Rectal smooth muscle tissue (tissue), 1 donor: Measurements from ENCODE around the gene USP30.
A peak's percentile ranks its signal among the peaks of the same experiment; 100 is the strongest.

Source experiments
- H3K27ac ChIP-seq: one replicate; pipeline ENCODE4 v1.7.0; 2013; ENCODE audit warnings: low read depth, low read length, inconsistent platforms
- H3K27me3 ChIP-seq: one replicate; pipeline ENCODE4 v1.7.0; 2013; ENCODE audit warnings: low read length; ENCODE audit not compliant: control insufficient read depth, insufficient read depth
- H3K36me3 ChIP-seq: one replicate; pipeline ENCODE4 v1.7.0; 2013; ENCODE audit warnings: low read length; ENCODE audit not compliant: control insufficient read depth, insufficient read depth
- H3K4me1 ChIP-seq: one replicate; pipeline ENCODE4 v1.7.0; 2013; ENCODE audit warnings: low read length; ENCODE audit not compliant: control insufficient read depth, insufficient read depth
- H3K4me3 ChIP-seq: one replicate; pipeline ENCODE4 v1.7.0; 2013; ENCODE audit warnings: low read length
- H3K9ac ChIP-seq: one replicate; pipeline ENCODE4 v1.7.0; 2013; ENCODE audit warnings: low read length

The USP30 gene

GRCh38 chr12:109057376-109057775 is 5.0 kb downstream of the USP30 start:
- no peaks in the 10 kb centered on the region for H3K36me3 ChIP-seq
- no peak overlapping the region for H3K27ac ChIP-seq
- no peak overlapping the region for H3K4me3 ChIP-seq
- H3K9ac ChIP-seq = no peak overlapping the region
- H3K27me3 ChIP-seq = no peaks in the 10 kb centered on the region
- no peaks in the 10 kb centered on the region for H3K4me1 ChIP-seq

DNA sequence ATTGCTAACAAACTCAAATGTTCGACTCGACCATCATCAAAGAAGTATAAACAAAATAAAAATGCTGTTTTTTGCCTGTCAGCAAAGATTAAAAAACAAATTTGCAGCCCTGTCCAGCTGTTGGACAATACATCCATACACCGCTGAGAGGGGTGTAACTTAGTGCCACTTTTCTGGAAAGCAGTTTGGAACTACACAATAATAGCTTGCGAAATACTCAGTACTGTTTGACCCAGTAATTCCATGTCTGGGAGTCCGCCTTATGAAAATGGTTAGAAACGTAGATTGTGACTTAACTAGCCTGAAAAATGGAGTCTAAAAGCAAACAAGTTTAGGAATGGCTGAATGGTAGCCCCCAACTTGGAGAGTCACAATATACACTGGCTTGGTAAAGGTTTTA is 6.4 kb downstream of the USP30 start:
- no peak overlapping the region for H3K27ac ChIP-seq
- no peaks in the 10 kb centered on the region for H3K4me1 ChIP-seq
- H3K4me3 ChIP-seq = no peak overlapping the region
- no peaks in the 10 kb centered on the region for H3K27me3 ChIP-seq
- H3K9ac ChIP-seq = no peak overlapping the region
- no peaks in the 10 kb centered on the region for H3K36me3 ChIP-seq

DNA sequence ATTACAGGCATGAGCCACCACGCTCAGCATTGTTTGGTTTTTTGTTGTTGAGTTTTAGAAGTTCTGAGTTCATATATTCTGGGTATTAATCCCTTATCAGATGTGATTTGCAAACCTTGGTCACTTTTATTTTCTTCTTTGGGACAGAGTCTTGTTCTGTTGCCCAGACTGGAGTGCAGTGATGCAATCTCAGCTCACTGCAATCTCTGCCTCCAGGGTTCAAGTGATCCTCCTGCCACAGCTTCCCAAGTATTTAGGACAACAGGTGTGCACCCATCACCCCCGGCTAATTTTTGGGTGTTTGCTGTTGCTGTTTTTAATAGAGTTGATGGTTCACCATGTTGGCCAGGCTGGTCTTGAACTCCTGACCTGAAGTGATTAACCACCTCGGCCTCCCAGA is 11.8 kb downstream of the USP30 start:
- no peak overlapping the region for H3K4me3 ChIP-seq
- H3K27ac ChIP-seq = no peak overlapping the region
- H3K27me3 ChIP-seq = no peaks in the 10 kb centered on the region
- H3K36me3 ChIP-seq = peaks cover 13% of the 10 kb centered on the region
- no peak overlapping the region for H3K9ac ChIP-seq
- H3K4me1 ChIP-seq = no peaks in the 10 kb centered on the region

DNA sequence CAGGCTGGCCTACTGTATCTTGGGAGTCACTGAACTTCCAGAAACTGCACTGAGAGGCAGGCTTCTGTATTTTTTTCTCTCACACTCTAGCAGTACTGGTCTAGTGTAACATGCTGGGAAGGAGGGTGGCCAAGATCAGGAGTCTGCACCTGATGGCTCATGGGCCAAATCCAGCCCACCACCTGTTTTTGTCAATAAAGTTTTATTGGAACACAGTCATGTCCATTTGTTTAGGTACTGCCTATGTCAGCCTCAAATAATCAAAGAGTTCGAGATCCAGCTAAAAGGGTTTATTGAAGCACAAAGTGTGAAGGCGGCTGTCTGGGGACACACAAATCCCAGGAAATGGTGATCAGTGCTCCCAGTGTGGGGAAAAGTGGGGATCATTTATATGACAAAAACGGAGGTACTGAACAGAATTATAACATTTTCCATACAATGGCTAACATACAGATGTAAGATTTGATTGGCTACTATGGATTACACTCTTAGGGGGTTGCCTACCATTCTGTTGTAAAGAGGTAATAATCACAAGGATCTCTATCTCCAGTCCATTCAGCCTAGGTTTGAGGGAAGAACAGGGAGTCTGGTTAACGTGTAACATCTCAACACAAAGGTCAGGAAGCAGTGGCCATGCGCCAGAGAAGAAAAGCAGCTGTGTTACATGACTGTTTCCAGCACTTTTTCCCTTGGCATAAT is 12.9 kb downstream of the USP30 start:
- H3K27ac ChIP-seq = no peak overlapping the region
- H3K27me3 ChIP-seq = no peaks in the 10 kb centered on the region
- H3K9ac ChIP-seq = no peak overlapping the region
- H3K4me1 ChIP-seq = no peaks in the 10 kb centered on the region
- H3K4me3 ChIP-seq = no peak overlapping the region
- H3K36me3 ChIP-seq = peaks cover 17% of the 10 kb centered on the region

GRCh38 chr12:109065853-109066193 is 13.4 kb downstream of the USP30 start:
- Histone ChIP-seq H3K4me3 (no peak overlapping the region), H3K36me3 (peaks cover 17% of the 10 kb centered on the region), H3K27ac (no peak overlapping the region)

DNA sequence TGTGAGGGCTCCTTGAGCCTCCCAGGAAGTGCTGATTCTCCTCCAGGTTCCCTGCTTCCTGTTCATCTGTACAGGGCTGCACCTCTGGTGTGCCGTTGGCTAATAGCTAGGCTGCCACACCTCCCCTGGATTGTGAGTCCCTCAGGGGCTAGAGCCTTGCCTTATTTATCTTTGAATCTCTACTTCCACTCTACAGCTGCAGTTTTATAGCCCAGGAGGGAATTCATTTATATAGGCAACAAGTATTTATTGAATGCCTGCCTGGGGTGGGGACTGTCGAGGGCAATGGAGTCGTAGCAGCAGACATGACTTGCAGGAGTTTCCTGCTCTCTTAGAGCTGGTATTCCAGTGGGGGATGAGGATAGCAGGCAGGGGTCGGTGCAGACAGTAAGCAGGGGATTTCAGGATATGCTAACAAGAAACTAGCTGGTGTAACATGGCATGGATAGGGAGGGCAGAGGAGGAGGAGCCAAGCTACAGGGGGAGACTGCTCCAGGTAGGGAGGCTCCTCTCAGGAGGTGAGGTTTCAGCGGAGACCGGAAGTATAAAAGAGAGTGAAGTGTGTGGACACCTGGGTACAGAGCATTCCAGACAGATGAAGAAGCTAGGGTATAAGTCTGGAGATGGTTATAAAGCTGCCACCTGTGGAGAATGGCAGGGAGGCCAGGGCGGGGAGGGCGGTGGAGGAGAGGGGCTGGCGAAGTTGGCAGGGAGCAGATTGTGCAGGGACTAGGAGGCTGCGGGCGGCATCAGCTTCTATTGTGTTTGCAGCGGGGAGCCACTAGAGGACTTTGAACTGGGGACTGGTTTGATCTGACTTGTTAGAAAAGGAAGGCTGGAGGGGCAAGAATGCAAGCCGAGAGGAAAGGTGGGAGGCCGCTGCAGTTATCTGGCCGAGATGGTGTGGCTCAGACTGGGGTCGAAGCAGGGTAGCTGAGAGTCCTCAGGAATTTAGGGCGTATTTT is 17.2 kb downstream of the USP30 start:
- H3K27ac ChIP-seq = no peak overlapping the region

More at GRCh38 chr12:109065853-109066193, 13.4 kb downstream of the USP30 start:
- no peaks in the 10 kb centered on the region for H3K27me3 ChIP-seq
- H3K9ac ChIP-seq = no peak overlapping the region
- no peaks in the 10 kb centered on the region for H3K4me1 ChIP-seq

GRCh38 chr12:109074866-109075265 is 22.5 kb downstream of the USP30 start:
- no peak overlapping the region for H3K9ac ChIP-seq
- H3K4me3 ChIP-seq = no peak overlapping the region
- no peak overlapping the region for H3K27ac ChIP-seq
- H3K27me3 ChIP-seq = no peaks in the 10 kb centered on the region
- H3K4me1 ChIP-seq = no peaks in the 10 kb centered on the region
- H3K36me3 ChIP-seq = peaks cover 20% of the 10 kb centered on the region

More for the DNA sequence above, 17.2 kb downstream of the USP30 start:
- Histone ChIP-seq H3K27me3 (no peaks in the 10 kb centered on the region), H3K9ac (no peak overlapping the region), H3K36me3 (peaks cover 30% of the 10 kb centered on the region), H3K4me3 (peak overlapping the region; percentile 22), H3K4me1 (no peaks in the 10 kb centered on the region)

GRCh38 chr12:109082751-109083150 is 30.4 kb downstream of the USP30 start:
- peaks cover 39% of the 10 kb centered on the region for H3K36me3 ChIP-seq
- H3K9ac ChIP-seq = no peak overlapping the region
- no peaks in the 10 kb centered on the region for H3K4me1 ChIP-seq
- H3K27me3 ChIP-seq = no peaks in the 10 kb centered on the region
- H3K4me3 ChIP-seq = no peak overlapping the region
- H3K27ac ChIP-seq = no peak overlapping the region

- Histone ChIP-seq H3K27ac (no peak overlapping the region), H3K4me1 (no peaks in the 10 kb centered on the region), H3K36me3 (peaks cover 51% of the 10 kb centered on the region), H3K4me3 (no peak overlapping the region), H3K27me3 (no peaks in the 10 kb centered on the region), H3K9ac (no peak overlapping the region)
These were observed 32.0 kb downstream of the USP30 start for GRCh38 chr12:109084425-109084824.

DNA sequence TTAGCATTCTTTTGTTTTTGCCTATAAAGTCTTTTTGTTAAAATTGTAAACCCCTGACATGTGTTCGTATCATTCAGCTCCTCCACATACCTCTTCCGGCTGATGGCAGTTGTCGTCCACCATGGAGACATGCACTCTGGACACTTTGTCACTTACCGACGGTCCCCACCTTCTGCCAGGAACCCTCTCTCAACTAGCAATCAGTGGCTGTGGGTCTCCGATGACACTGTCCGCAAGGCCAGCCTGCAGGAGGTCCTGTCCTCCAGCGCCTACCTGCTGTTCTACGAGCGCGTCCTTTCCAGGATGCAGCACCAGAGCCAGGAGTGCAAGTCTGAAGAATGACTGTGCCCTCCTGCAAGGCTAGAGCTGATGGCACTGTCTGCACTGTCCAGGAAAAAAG is 33.2 kb downstream of the USP30 start:
- Histone ChIP-seq H3K27me3 (no peaks in the 10 kb centered on the region), H3K36me3 (peaks cover 50% of the 10 kb centered on the region), H3K4me3 (no peak overlapping the region), H3K9ac (no peak overlapping the region), H3K4me1 (no peaks in the 10 kb centered on the region), H3K27ac (no peak overlapping the region)

DNA sequence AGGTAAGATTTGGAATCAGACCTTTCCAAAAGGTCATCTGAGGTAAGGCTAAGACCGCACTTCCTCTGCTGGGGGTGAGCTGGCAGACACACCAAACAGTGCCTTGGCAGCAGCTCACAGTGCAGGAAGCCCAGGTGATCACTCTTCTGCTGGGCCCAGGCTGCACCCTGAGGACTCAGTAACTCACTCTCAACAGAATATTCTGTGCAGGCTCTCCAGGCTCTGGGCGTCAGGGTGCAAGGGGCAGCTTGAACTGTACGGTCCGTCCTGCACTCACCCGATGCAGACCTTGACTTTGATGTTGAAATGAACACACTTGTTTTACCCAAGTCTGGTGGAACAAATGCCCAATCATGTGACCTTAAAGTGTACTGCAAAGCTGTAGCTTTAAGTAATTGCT is 34.9 kb downstream of the USP30 start:
- no peak overlapping the region for H3K27ac ChIP-seq
- H3K9ac ChIP-seq = no peak overlapping the region
- H3K36me3 ChIP-seq = peaks cover 43% of the 10 kb centered on the region
- peaks cover 4% of the 10 kb centered on the region for H3K4me1 ChIP-seq
- H3K27me3 ChIP-seq = no peaks in the 10 kb centered on the region
- no peak overlapping the region for H3K4me3 ChIP-seq

GRCh38 chr12:109088818-109089217 is 36.4 kb downstream of the USP30 start:
- H3K27ac ChIP-seq = no peak overlapping the region
- H3K4me1 ChIP-seq = peaks cover 13% of the 10 kb centered on the region
- no peak overlapping the region for H3K4me3 ChIP-seq
- H3K9ac ChIP-seq = no peak overlapping the region
- peaks cover 27% of the 10 kb centered on the region for H3K36me3 ChIP-seq
- no peaks in the 10 kb centered on the region for H3K27me3 ChIP-seq
